HepG2 (cell line): ENCODE measurements around the gene LST1. TPM values are rescaled to one million over a fixed set of nuclear protein-coding genes. Genes with fewer than 3 reads are reported as not detected.

Experiments
- CERS6 ChIP-seq: sonication (generic); formaldehyde crosslinking; IDR thresholded peaks from 2 replicates; pipeline ENCODE4 v1.5.0; 2020; ENCODE audit warnings: missing genetic modification reagents
- DNMT3B ChIP-seq: conservative IDR thresholded peaks from 2 replicates; pipeline ENCODE4 v1.6.1; 2016; ENCODE audit warnings: missing biosample characterization, control low read depth
- DR1 ChIP-seq: sonication (generic); formaldehyde crosslinking; IDR thresholded peaks from 2 replicates; pipeline ENCODE4 v1.8.0; 2021; ENCODE audit warnings: mild to moderate bottlenecking, missing genetic modification reagents, inconsistent platforms
- FOSL1 ChIP-seq: sonication (generic); formaldehyde crosslinking; IDR thresholded peaks from 2 replicates; pipeline ENCODE4 v1.9.0; 2021; ENCODE audit warnings: missing genetic modification reagents, borderline replicate concordance
- GATAD2A ChIP-seq: IDR thresholded peaks from 2 replicates; pipeline ENCODE4 v1.6.1; 2016
- HNF4A ChIP-seq: sonication (generic); formaldehyde crosslinking; IDR thresholded peaks from 2 replicates; pipeline ENCODE4 v1.4.0; 2020; ENCODE audit warnings: missing genetic modification reagents
- HNRNPK ChIP-seq: fragments of 200-400 bp; formaldehyde crosslinking; IDR thresholded peaks from 2 replicates; pipeline ENCODE4 v1.6.1; 2018; ENCODE audit warnings: low read length, low read depth, moderate library complexity, mild to moderate bottlenecking; ENCODE audit not compliant: poor library complexity, severe bottlenecking
- HNRNPL ChIP-seq: fragments of 200-400 bp; formaldehyde crosslinking; IDR thresholded peaks from 2 replicates; pipeline ENCODE4 v1.6.1; 2017; ENCODE audit warnings: mild to moderate bottlenecking, low read depth, low read length
- MAFF ChIP-seq: IDR thresholded peaks from 2 replicates; pipeline ENCODE4 v1.6.1; 2011; ENCODE audit warnings: low read depth, low read length, improper control_type of control experiment
- MED13 ChIP-seq: sonication (generic); formaldehyde crosslinking; IDR thresholded peaks from 2 replicates; pipeline ENCODE4 v1.5.0; 2020; ENCODE audit warnings: missing genetic modification reagents
- MTERF4 ChIP-seq: sonication (generic); formaldehyde crosslinking; IDR thresholded peaks from 2 replicates; pipeline ENCODE4 v1.8.0; 2023; ENCODE audit warnings: mild to moderate bottlenecking, missing genetic modification reagents
- NCOA5 ChIP-seq: sonication (generic); formaldehyde crosslinking; IDR thresholded peaks from 2 replicates; pipeline ENCODE4 v1.4.0; 2020; ENCODE audit warnings: missing genetic modification reagents
- NFIB ChIP-seq: sonication (generic); formaldehyde crosslinking; IDR thresholded peaks from 2 replicates; pipeline ENCODE4 v1.9.0; 2021; ENCODE audit warnings: missing genetic modification reagents, mild to moderate bottlenecking, borderline replicate concordance
- PATZ1 ChIP-seq: sonication (generic); formaldehyde crosslinking; IDR thresholded peaks from 2 replicates; pipeline ENCODE4 v1.4.0; 2020; ENCODE audit warnings: missing genetic modification reagents
- REL ChIP-seq: sonication (generic); formaldehyde crosslinking; conservative IDR thresholded peaks from 2 replicates; pipeline ENCODE4 v1.8.0; 2022; ENCODE audit warnings: mild to moderate bottlenecking, missing genetic modification reagents, moderate library complexity
- SIX1 ChIP-seq: sonication (generic); formaldehyde crosslinking; IDR thresholded peaks from 2 replicates; pipeline ENCODE4 v1.4.0; 2020; ENCODE audit warnings: missing genetic modification reagents, borderline replicate concordance
- SP5 ChIP-seq: IDR thresholded peaks from 2 replicates; pipeline ENCODE4 v1.6.1; 2016; ENCODE audit warnings: low read depth, borderline replicate concordance
- SRY ChIP-seq: sonication (generic); formaldehyde crosslinking; IDR thresholded peaks from 2 replicates; pipeline ENCODE4 v1.8.0; 2022; ENCODE audit warnings: mild to moderate bottlenecking, missing genetic modification reagents
- SUZ12 ChIP-seq: fragments of 150-350 bp; IDR thresholded peaks from 2 replicates; pipeline ENCODE4 v1.6.1; 2014; ENCODE audit warnings: low read depth, low read length
- TRIM24 ChIP-seq: sonication (generic); formaldehyde crosslinking; IDR thresholded peaks from 2 replicates; pipeline ENCODE4 v1.8.0; 2022; ENCODE audit warnings: mild to moderate bottlenecking, missing genetic modification reagents
- ZBTB46 ChIP-seq: sonication (generic); formaldehyde crosslinking; IDR thresholded peaks from 2 replicates; pipeline ENCODE4 v1.4.0; 2020; ENCODE audit warnings: mild to moderate bottlenecking, missing genetic modification reagents, borderline replicate concordance
- ZNF136 ChIP-seq: sonication (generic); formaldehyde crosslinking; IDR thresholded peaks from 2 replicates; pipeline ENCODE4 v1.8.1; 2022; ENCODE audit warnings: low read depth, mild to moderate bottlenecking, moderate library complexity, missing genetic modification reagents
- ZNF24 ChIP-seq: fragments of 450-650 bp; IDR thresholded peaks from 2 replicates; pipeline ENCODE4 v1.6.1; 2017; ENCODE audit warnings: antibody characterized with exemption, mild to moderate bottlenecking
- ZNF557 ChIP-seq: sonication (generic); formaldehyde crosslinking; IDR thresholded peaks from 2 replicates; pipeline ENCODE4 v1.4.0; 2020; ENCODE audit warnings: missing genetic modification reagents
- ZNF772 ChIP-seq: sonication (generic); formaldehyde crosslinking; IDR thresholded peaks from 2 replicates; pipeline ENCODE4 v1.5.0; 2020; ENCODE audit warnings: mild to moderate bottlenecking, missing genetic modification reagents
- ZNF781 ChIP-seq: sonication (generic); formaldehyde crosslinking; IDR thresholded peaks from 2 replicates; pipeline ENCODE4 v1.5.1; 2020; ENCODE audit warnings: borderline replicate concordance, mild to moderate bottlenecking, missing genetic modification reagents; ENCODE audit errors: not compliant biosample characterization
- polyA plus RNA-seq, 8 experiments: library from polyadenylated mRNA; depleted of rRNA in 3 of 8; stranded (reverse) in 7 of 8; unstranded in 1 of 8; fragments of >200 nt; fragmentation: Illumina TruSeq in 4 of 8; extraction: Trizol in 4 of 8; gene quantifications; 2 replicates each; pipeline versions ENCODE4 v1.2.1 to v1.2.3, GENCODE V29; 2011 to 2016; ENCODE audit warnings: low read depth in 4 of 8, missing spikeins in 1 of 8, mixed read lengths in 1 of 8; ENCODE audit not compliant: insufficient read depth in 1 of 8
- total RNA-seq, 5 experiments: library from RNA; depleted of rRNA; stranded (reverse); fragments of >200 nt; fragmentation: Illumina TruSeq; extraction: Trizol; gene quantifications; 2 replicates each; pipeline ENCODE4 v1.2.3, GENCODE V29; 2016; ENCODE audit warnings: low read depth in 1 of 5

LST1 gene
- total and polyA plus RNA-seq, 2 of the 13 experiments (the other 11 are each of a cell fraction or from before 2014, with no cell fraction given) = not detected

GRCh38 chr6:31619805-31620585 lies 33.9 kb downstream of the LST1 start (continued):
- no peak; the same call in 1 of the 2 replicates for TF ChIP-seq MTERF4 (CRISPR knock-in tag)
- no peak for TF ChIP-seq DNMT3B (CRISPR knock-in tag)
- no peak for TF ChIP-seq HNRNPK
- no peak for TF ChIP-seq ZNF24
- peak; percentile 92; the same call in 1 of the 2 replicates for TF ChIP-seq ZNF557
- TF ChIP-seq FOSL1 = no peak
- TF ChIP-seq HNRNPL = 0 out of 2 replicates have a peak, but pooled peaks have one; percentile 31
- no peak for TF ChIP-seq NFIB
- TF ChIP-seq ZNF781 (CRISPR knock-in tag) = peak; percentile 95
- peak; percentile 98 for TF ChIP-seq ZNF772
- TF ChIP-seq GATAD2A = no peak; the same call in 1 of the 2 replicates
- TF ChIP-seq SIX1 (CRISPR knock-in tag) = 0 out of 2 replicates have a peak, but pooled peaks have one; percentile 34
- TF ChIP-seq MED13 (CRISPR knock-in tag) = no peak
- peak; percentile 73; the same call in 1 of the 2 replicates for TF ChIP-seq REL (CRISPR knock-in tag)
- peak; percentile 86 for TF ChIP-seq SP5 (CRISPR knock-in tag)
- no peak for TF ChIP-seq ZBTB46 (CRISPR knock-in tag)
- TF ChIP-seq HNF4A (CRISPR knock-in tag) = no peak; the same call in 1 of the 2 replicates
- TF ChIP-seq MAFF = peak; percentile 30; the same call in 1 of the 2 replicates
- no peak for TF ChIP-seq ZNF136
- TF ChIP-seq SUZ12 = no peak
- no peak; the same call in none of the 2 replicates for TF ChIP-seq PATZ1 (CRISPR knock-in tag)
- TF ChIP-seq NCOA5 (CRISPR knock-in tag) = no peak
- peak; percentile 80 for TF ChIP-seq DR1 (CRISPR knock-in tag)
- no peak for TF ChIP-seq TRIM24
- no peak for TF ChIP-seq CERS6
- peak; percentile 76 for TF ChIP-seq SRY (CRISPR knock-in tag)
